ENCODE measurements around the gene BLID. TPM values are rescaled to one million over a fixed set of nuclear protein-coding genes. Genes with fewer than 3 reads are reported as not detected.

The BLID gene
- total RNA-seq, 1 donor from 2014 or later = 9.3 TPM

Small RNA genes lying within 50 kb of the gene (microRNA-seq; reads per million reads assigned to microRNA genes)
- gene MIR100 = 60,491 reads per million, percentile 98 among the genes with 10 or more reads in this experiment
- 543 reads per million, percentile 76 among the genes with 10 or more reads in this experiment for gene MIR125B1
- gene MIRLET7A2 = 79.6 reads per million, percentile 53 among the genes with 10 or more reads in this experiment
